HCT116 (cell line): Measurements from ENCODE around the gene POLD2. TPM values are rescaled to one million over a fixed set of nuclear protein-coding genes. Genes with fewer than 3 reads are reported as not detected.

Experiments
- ATAC-seq: fragments of 200-7000 bp; cut with Tn5 transposase; 2 replicates; pipeline ENCODE4 v1.9.1; 2020; ENCODE audit warnings: mild to moderate bottlenecking, moderate library complexity
- BruUV-seq: library from RNA; stranded (reverse); fragments of 400-500 nt; replicated peaks from 2 replicates; lab custom pipeline; 2021; lab: Mats Ljungman, UMichigan
- CTCF ChIA-PET: fragments of 300-600 bp; sonication (Branson Sonifier 250); formaldehyde crosslinking; loops from one replicate; lab custom pipeline; 2021; ENCODE audit warnings: antibody characterized with exemption; lab: Charles Lee
- POLR2A ChIA-PET: fragments of 300-600, 350-600 bp; sonication (Branson Sonifier 250); formaldehyde crosslinking; loops from one replicate; lab custom pipeline; 2021; ENCODE audit warnings: antibody characterized with exemption; lab: Charles Lee
- RAD21 ChIA-PET, 2 experiments: fragments of 300-600 bp; sonication (Branson Sonifier 250); formaldehyde crosslinking; loops; one replicate each; lab custom pipeline; 2023; ENCODE audit warnings: low total read pairs in 2 of 2; ENCODE audit not compliant: uncharacterized antibody in 2 of 2, unreplicated experiment in 2 of 2, low non-redundant PET in 1 of 2; lab: Charles Lee
- DNase-seq: peaks from one replicate; pipeline ENCODE4 v3.0.0-alpha.2; 2010; ENCODE audit warnings: low read depth, low spot score
- H2AFZ ChIP-seq: fragments of 200-600 bp; shearing (Covaris generic), sonication (generic); 2 replicates; pipeline ENCODE4 v1.6.1; 2017; ENCODE audit warnings: low read depth, mixed run types, mixed read lengths, antibody characterized with exemption, low read length; ENCODE audit not compliant: poor library complexity, severe bottlenecking
- H3K27ac ChIP-seq: 2 replicates; pipeline ENCODE4 v1.5.1; 2012; ENCODE audit warnings: low read depth, low read length
- H3K27me3 ChIP-seq: fragments of 200-600 bp; sonication (generic); 2 replicates; pipeline ENCODE4 v1.6.1; 2016; ENCODE audit warnings: mixed run types, low read length, mixed read lengths; ENCODE audit not compliant: insufficient read depth
- H3K36me3 ChIP-seq, 2 experiments: fragments of 200-500 bp in 1 of 2; fragments of 200-600 bp in 1 of 2; sonication (Bioruptor generic) in 1 of 2; sonication (generic) in 1 of 2; 2 replicates each; pipeline versions ENCODE4 v1.5.1 to v1.6.1; 2014 to 2016; ENCODE audit warnings: low read length in 2 of 2, inconsistent platforms in 1 of 2, mixed read lengths in 1 of 2, mixed run types in 1 of 2; ENCODE audit not compliant: insufficient read depth in 2 of 2, control insufficient read depth in 1 of 2
- H3K4me1 ChIP-seq, 2 experiments: fragments of 200-600 bp in 1 of 2; sonication (generic) in 1 of 2; 2 replicates each; pipeline versions ENCODE4 v1.5.1 to v1.6.1; 2012 to 2017; ENCODE audit warnings: low read length in 2 of 2, inconsistent platforms in 1 of 2, mild to moderate bottlenecking in 1 of 2, mixed read lengths in 1 of 2, mixed run types in 1 of 2, moderate library complexity in 1 of 2; ENCODE audit not compliant: insufficient read depth in 2 of 2, control insufficient read depth in 1 of 2
- H3K4me2 ChIP-seq: fragments of 200-600 bp; sonication (generic); 2 replicates; pipeline ENCODE4 v1.6.1; 2017; ENCODE audit warnings: mixed run types, low read length, mixed read lengths
- H3K4me3 ChIP-seq, 2 experiments: fragments of 200-600 bp in 1 of 2; sonication (generic) in 1 of 2; replicated peaks in 1 of 2; 2 replicates each; pipeline ENCODE4 v1.5.1; 2011 to 2016; ENCODE audit warnings: low read length in 2 of 2, control low read depth in 1 of 2, low read depth in 1 of 2, mild to moderate bottlenecking in 1 of 2, mixed read lengths in 1 of 2, mixed run types in 1 of 2
- H3K79me2 ChIP-seq: fragments of 200-600 bp; sonication (generic); 2 replicates; pipeline ENCODE4 v1.6.1; 2017; ENCODE audit warnings: mild to moderate bottlenecking, mixed run types, low read length, moderate library complexity, mixed read lengths; ENCODE audit not compliant: insufficient read depth
- H3K9ac ChIP-seq: fragments of 200-600 bp; sonication (generic); 2 replicates; pipeline ENCODE4 v1.6.1; 2016; ENCODE audit warnings: low read length, mixed read lengths
- H3K9me2 ChIP-seq: fragments of 200-600 bp; sonication (generic), shearing (Covaris generic); 2 replicates; pipeline ENCODE4 v1.6.1; 2017; ENCODE audit warnings: mixed run types, mild to moderate bottlenecking, moderate library complexity; ENCODE audit not compliant: insufficient read depth
- H3K9me3 ChIP-seq, 2 experiments: fragments of 200-500 bp in 1 of 2; fragments of 200-600 bp in 1 of 2; sonication (Bioruptor generic) in 1 of 2; sonication (generic) in 1 of 2; 2 replicates each; pipeline ENCODE4 v1.6.1; 2014 to 2017; ENCODE audit warnings: low read length in 2 of 2, mixed read lengths in 2 of 2, inconsistent platforms in 1 of 2, low read depth in 1 of 2, mild to moderate bottlenecking in 1 of 2, mixed run types in 1 of 2, moderate library complexity in 1 of 2; ENCODE audit not compliant: control insufficient read depth in 1 of 2, insufficient read depth in 1 of 2
- H4K20me1 ChIP-seq: fragments of 200-600 bp; sonication (generic), shearing (Covaris generic); 2 replicates; pipeline ENCODE4 v1.6.1; 2017; ENCODE audit warnings: mixed run types, mild to moderate bottlenecking, moderate library complexity; ENCODE audit not compliant: insufficient read depth
- ATF3 ChIP-seq: IDR thresholded peaks from 2 replicates; pipeline ENCODE4 v1.6.1; 2012
- CEBPB ChIP-seq: IDR thresholded peaks from 2 replicates; pipeline ENCODE4 v1.6.1; 2012; ENCODE audit warnings: low read depth
- EZH2 ChIP-seq: fragments of 200-600 bp; sonication (generic); IDR thresholded peaks from 2 replicates; pipeline ENCODE4 v1.6.1; 2017; ENCODE audit warnings: antibody characterized with exemption, mixed run types
- FOSL1 ChIP-seq: IDR thresholded peaks from 2 replicates; pipeline ENCODE4 v1.6.1; 2012; ENCODE audit warnings: low read depth
- JUND ChIP-seq: IDR thresholded peaks from 2 replicates; pipeline ENCODE4 v1.6.1; 2012
- POLR2A ChIP-seq: IDR thresholded peaks from 2 replicates; pipeline ENCODE4 v1.7.0; 2011; ENCODE audit warnings: borderline replicate concordance; ENCODE audit not compliant: insufficient read depth, insufficient read length; ENCODE audit errors: extremely low read depth
- POLR2AphosphoS5 ChIP-seq: IDR thresholded peaks from 2 replicates; pipeline ENCODE4 v1.6.1; 2011; ENCODE audit warnings: mild to moderate bottlenecking, low read depth, low read length, moderate library complexity
- RAD21 ChIP-seq: IDR thresholded peaks from 2 replicates; pipeline ENCODE4 v1.6.1; 2012; ENCODE audit warnings: low read depth, mild to moderate bottlenecking
- SIN3A ChIP-seq: IDR thresholded peaks from 2 replicates; pipeline ENCODE4 v1.6.1; 2012; ENCODE audit warnings: low read depth
- SRF ChIP-seq: IDR thresholded peaks from 2 replicates; pipeline ENCODE4 v1.6.1; 2012; ENCODE audit warnings: low read depth
- ZBTB33 ChIP-seq: IDR thresholded peaks from 2 replicates; pipeline ENCODE4 v1.6.1; 2011; ENCODE audit warnings: mild to moderate bottlenecking, low read length, moderate library complexity; ENCODE audit not compliant: insufficient replicate concordance; ENCODE audit errors: extremely low read depth
- ZNF274 ChIP-seq: fragments of 200-500 bp; sonication (Bioruptor generic); IDR thresholded peaks from 2 replicates; pipeline ENCODE4 v1.6.1; 2014; ENCODE audit warnings: mild to moderate bottlenecking, low read depth, low read length, inconsistent platforms
- intact Hi-C: fragments of 100-400 bp; cut with micrococcal nuclease; formaldehyde crosslinking; loops from 2 replicates; pipeline ENCODE4 v1.10.0; 2022
- total RNA-seq: library from RNA; stranded (reverse); gene quantifications from one replicate; pipeline ENCODE4 v1.2.1, GENCODE V29; 2021; ENCODE audit not compliant: unreplicated experiment
- TF ChIP-seq, protein P1 (sequence below): IDR thresholded peaks from 2 replicates; pipeline ENCODE4 v1.6.1; 2012; ENCODE audit warnings: low read depth
- TF ChIP-seq, protein P2 (sequence below): IDR thresholded peaks from 2 replicates; pipeline ENCODE4 v1.6.1; 2012
- TF ChIP-seq, protein P3 (sequence below), 3 experiments: fragments of 200-600 bp in 1 of 3; sonication (generic) in 1 of 3; IDR thresholded peaks in 2 of 3; conservative IDR thresholded peaks in 1 of 3; 2 replicates each; pipeline ENCODE4 v1.5.1; 2012 to 2017; ENCODE audit warnings: low read depth in 2 of 3, low read length in 2 of 3, antibody characterized with exemption in 1 of 3, borderline replicate concordance in 1 of 3, control low read depth in 1 of 3, mild to moderate bottlenecking in 1 of 3, mixed read lengths in 1 of 3, mixed run types in 1 of 3, moderate library complexity in 1 of 3; ENCODE audit not compliant: insufficient read depth in 1 of 3

Gene POLD2
- total RNA-seq, 1 experiment from 2014 or later, result 237 TPM

- TF ChIP-seq, protein P1, sequence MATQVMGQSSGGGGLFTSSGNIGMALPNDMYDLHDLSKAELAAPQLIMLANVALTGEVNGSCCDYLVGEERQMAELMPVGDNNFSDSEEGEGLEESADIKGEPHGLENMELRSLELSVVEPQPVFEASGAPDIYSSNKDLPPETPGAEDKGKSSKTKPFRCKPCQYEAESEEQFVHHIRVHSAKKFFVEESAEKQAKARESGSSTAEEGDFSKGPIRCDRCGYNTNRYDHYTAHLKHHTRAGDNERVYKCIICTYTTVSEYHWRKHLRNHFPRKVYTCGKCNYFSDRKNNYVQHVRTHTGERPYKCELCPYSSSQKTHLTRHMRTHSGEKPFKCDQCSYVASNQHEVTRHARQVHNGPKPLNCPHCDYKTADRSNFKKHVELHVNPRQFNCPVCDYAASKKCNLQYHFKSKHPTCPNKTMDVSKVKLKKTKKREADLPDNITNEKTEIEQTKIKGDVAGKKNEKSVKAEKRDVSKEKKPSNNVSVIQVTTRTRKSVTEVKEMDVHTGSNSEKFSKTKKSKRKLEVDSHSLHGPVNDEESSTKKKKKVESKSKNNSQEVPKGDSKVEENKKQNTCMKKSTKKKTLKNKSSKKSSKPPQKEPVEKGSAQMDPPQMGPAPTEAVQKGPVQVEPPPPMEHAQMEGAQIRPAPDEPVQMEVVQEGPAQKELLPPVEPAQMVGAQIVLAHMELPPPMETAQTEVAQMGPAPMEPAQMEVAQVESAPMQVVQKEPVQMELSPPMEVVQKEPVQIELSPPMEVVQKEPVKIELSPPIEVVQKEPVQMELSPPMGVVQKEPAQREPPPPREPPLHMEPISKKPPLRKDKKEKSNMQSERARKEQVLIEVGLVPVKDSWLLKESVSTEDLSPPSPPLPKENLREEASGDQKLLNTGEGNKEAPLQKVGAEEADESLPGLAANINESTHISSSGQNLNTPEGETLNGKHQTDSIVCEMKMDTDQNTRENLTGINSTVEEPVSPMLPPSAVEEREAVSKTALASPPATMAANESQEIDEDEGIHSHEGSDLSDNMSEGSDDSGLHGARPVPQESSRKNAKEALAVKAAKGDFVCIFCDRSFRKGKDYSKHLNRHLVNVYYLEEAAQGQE, result no peak
- no peak for TF ChIP-seq EZH2
- TF ChIP-seq, all 23 proteins: peak for 0
These were observed 17.5 kb downstream of the POLD2 start (continued) for GRCh38 chr7:44105832-44106231.

- no peaks in the 10 kb centered on the region for H3K36me3 ChIP-seq
- BruUV-seq, result no TSS peak
- no peaks in the 10 kb centered on the region for H3K79me2 ChIP-seq
- POLR2A ChIA-PET, result no interaction called here
- no peak overlapping the region for H3K4me3 ChIP-seq
- no peaks in the 10 kb centered on the region for H3K9me3 ChIP-seq
- DNase-seq, result no peak
- no peaks in the 10 kb centered on the region for H3K9me2 ChIP-seq
- H3K9ac ChIP-seq, result no peak overlapping the region
- no peaks in the 10 kb centered on the region for H4K20me1 ChIP-seq
- CTCF ChIA-PET, result no interaction called here
- H3K4me2 ChIP-seq, result no peak overlapping the region
- peaks cover 0 to 6% of the 10 kb centered on the region in 2 experiments; a peak in 2 of 4 replicates for H3K4me1 ChIP-seq
- no peak for ATAC-seq
- H3K27ac ChIP-seq, result no peak overlapping the region
- no peak for TF ChIP-seq SIN3A
- no peak for TF ChIP-seq SRF
- no peak for TF ChIP-seq ZNF274
- no peak for TF ChIP-seq ATF3
- TF ChIP-seq ZBTB33, result no peak
- no peak for TF ChIP-seq CEBPB
- no peak for TF ChIP-seq JUND
- no peak for TF ChIP-seq RAD21
- TF ChIP-seq, protein P2, sequence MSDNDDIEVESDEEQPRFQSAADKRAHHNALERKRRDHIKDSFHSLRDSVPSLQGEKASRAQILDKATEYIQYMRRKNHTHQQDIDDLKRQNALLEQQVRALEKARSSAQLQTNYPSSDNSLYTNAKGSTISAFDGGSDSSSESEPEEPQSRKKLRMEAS, result no peak
- TF ChIP-seq POLR2AphosphoS5, result no peak
- TF ChIP-seq, protein P3, sequence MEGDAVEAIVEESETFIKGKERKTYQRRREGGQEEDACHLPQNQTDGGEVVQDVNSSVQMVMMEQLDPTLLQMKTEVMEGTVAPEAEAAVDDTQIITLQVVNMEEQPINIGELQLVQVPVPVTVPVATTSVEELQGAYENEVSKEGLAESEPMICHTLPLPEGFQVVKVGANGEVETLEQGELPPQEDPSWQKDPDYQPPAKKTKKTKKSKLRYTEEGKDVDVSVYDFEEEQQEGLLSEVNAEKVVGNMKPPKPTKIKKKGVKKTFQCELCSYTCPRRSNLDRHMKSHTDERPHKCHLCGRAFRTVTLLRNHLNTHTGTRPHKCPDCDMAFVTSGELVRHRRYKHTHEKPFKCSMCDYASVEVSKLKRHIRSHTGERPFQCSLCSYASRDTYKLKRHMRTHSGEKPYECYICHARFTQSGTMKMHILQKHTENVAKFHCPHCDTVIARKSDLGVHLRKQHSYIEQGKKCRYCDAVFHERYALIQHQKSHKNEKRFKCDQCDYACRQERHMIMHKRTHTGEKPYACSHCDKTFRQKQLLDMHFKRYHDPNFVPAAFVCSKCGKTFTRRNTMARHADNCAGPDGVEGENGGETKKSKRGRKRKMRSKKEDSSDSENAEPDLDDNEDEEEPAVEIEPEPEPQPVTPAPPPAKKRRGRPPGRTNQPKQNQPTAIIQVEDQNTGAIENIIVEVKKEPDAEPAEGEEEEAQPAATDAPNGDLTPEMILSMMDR (IDR thresholded peaks at IDR 0.05 in 2 of 3, conservative IDR thresholded peaks at IDR 0.05 in 1 of 3; ENCODE audit: borderline replicate concordance in 1 of 3, insufficient read depth in 1 of 3, low read depth in 2 of 3, low read length in 2 of 3), result no peak
- no peak for TF ChIP-seq POLR2A
- TF ChIP-seq EZH2, result no peak
- no peak for TF ChIP-seq FOSL1
- RAD21 ChIA-PET, result no interaction called here
- intact Hi-C loops, result no loop called here
- no peaks in the 10 kb centered on the region for H3K27me3 ChIP-seq
- no peak overlapping the region for H2AFZ ChIP-seq
These were observed 18.2 kb downstream of the POLD2 start for GRCh38 chr7:44104860-44105771.
